DMS153 treated with DMSO at 0.1 percent for 48 hours (cell line): ENCODE results near the gene RAB27B.

ENCODE experiments used
- DNase-seq: peaks from one replicate; lab custom pipeline; 2025; ENCODE audit not compliant: unreplicated experiment; lab: John Stamatoyannopoulos, UW

RAB27B gene

DNA sequence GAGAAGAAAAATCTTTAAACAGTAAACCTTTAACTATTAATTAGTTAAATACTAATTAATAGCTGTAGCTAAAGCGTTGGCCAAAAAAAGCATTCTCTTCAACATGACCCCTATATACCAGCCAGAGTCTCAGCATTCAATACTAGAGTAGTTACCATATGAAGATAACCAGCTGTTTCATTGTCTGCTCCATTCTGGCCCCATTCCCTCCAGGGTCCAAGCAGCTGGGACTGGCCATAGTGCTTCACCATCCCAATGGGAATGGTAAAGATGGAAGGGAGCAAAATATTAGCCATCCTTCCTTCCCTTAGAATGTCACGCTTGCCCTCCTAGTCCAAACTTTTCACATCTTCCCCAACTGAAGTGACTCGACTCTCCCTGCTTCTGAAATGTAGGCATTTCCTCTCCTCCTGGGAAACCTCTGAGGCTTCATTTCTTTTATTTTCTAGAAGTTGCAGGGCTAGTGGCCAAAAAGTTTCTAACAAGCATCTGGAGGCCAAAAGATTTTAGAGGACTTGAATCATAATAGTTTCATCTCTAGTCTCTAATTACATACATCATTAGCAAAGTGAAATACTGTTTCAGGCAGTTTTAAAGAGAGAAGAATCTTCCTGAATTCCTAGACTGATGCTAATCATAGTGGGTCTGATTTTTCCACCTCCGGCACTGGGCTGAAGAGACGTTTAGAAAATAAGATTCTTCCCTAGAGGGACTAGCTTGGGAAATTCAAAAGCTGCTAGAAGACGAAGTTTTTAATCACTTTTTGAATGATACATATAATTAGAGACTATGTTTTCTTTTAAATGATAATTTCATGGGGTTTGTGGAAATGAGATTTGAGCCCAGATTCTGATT is 78.3 kb downstream of the RAB27B start:
- DNase-seq = no peak

DNA sequence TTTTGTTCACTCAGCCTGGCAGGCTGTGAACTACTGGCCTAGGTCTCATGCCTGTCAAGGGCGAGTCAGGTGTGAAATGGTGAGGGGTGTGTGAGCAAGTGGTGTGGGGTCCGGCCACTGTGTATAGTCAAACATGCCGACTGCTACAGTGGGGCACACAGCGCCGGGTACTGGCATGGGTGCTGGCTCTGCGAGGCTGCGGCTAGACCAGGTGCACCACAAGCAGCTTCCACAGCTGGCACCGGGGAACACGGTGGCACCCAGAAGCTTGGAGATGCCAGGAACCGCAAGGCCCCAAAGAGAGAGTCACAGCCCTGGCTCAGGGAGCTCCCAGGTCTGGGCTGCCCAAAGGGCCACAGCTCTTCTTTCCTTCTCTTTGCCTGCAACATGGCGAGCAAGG is 81.3 kb downstream of the RAB27B start:
- no peak for DNase-seq

DNA sequence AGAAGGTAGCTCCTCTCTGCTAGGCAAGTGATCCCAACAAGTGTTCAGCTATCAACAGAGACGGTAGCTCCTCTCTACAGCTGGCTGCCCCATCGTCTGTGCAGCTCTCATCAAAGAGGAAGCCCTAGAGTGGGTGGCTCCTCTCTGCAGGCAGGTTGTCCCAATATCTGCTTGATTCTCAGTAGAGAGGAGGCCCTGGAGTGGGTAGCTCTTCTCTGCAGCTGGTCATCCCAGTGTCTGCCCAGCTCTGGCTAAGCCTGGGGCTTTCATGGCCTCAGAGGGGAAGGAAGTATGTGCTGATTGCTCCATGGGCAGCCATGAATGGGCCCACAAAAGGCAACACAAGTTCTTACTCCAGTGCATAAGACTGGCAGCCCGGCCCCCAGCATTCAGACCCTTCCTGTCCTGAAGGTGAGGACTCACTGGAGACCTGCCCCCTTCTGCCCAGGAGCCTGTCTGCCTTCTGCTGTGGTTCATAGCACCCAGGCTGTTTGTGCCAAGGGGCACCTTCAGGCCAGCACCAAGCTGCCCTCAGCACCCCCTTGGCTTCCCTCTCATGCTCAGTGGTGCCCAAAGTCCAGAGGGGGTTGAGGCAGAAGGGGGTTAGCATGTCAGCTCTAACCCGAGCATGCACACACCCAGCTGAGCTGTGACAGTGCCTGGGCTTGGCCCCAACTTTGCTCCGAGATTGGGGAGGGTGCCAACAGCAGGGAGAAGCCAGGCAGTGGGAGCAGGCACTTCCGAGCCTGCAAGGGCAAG is 82.1 kb downstream of the RAB27B start:
- DNase-seq = no peak

DNA sequence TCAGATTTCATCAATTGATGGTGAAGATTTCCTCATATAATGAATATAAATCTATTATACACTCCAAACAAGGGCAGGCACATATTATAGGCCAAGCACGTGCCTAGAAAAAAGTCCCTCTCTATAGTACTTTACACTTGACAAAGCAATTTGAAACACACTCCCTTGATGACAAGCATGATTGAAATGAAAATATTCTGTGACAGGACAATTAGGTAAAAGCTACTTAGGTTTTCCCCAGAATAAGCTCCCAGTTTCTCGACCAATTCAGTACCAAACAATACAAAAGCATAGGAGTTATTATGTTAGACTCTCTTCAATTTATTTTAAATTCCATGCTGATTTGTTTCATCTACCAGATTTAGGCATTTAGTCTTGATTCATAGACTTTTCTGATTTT is 83.3 kb downstream of the RAB27B start:
- no peak for DNase-seq

DNA sequence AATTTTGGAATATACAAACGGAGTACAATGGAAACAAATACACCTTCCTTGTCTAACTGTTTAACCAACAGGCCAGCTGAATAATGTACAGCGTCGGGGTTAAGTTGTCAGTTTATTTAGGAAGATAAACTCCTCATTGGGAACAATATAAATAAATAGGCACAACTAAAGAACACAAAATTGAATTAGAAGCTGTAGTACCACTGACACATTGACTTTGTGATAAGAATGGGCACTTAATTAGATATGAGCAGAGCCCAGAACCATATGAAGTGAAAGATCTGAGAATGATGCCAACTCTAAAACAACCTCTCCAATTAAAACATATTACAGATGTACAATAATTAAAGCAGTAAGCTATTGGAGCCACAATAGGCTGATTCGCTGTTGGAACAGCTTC is 86.5 kb downstream of the RAB27B start:
- DNase-seq = no peak

DNA sequence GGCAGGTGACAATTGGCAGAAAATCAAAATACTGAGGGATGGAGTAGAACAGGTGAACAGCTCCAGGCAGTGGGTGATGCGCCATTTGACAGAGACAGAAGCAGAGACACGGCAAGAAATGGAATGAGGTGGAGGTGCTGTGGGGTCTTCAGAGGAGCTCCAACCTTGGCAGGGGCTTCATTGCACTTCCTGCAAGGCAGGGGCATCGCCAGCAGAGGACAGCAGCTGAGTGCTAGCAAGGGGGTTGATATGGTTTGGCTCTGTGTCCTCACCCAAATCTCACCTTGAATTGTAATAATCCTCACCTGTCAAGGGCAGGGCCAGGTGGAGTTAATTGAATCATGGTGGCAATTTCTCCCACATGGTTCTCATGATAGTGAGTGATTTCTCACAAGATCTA is 88.2 kb downstream of the RAB27B start:
- DNase-seq = no peak

DNA sequence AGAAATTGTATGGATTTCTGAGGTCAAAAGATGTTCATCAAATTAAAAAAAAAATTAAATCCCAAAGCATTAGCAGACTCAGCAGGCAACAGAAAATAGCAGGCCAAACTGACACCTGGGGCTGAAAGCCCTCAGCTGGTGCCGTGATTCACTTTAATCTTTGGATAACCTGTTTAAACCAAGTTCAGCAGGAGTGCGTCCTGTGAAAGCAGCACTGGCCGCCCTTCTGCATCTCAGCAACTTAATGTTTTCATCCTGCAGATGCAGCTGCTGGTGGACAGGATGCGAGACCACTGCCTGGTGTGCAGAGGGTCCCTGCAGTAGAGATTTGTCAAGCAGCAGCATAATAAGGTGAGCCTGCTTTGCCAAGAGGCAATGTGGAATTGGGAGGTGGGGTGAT is 89.8 kb downstream of the RAB27B start:
- DNase-seq = no peak

DNA sequence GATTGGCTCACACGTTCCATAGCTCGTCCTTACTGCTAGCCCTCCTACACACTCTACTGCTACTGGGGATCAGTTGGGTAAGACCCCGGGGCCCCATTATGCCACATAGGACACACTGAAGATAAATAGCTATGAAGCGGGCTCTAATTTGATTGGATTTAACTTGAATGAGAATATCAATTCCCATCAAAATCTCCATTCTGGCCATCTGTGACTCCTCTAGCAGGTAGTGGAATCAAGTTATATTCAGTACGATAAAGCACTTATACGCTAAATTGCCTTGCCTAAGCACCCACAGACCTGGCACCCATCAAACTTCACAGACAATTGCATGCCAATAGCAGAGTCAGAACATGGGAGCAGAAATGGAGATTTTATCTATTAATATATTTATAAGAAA is 91.1 kb downstream of the RAB27B start:
- no peak for DNase-seq

DNA sequence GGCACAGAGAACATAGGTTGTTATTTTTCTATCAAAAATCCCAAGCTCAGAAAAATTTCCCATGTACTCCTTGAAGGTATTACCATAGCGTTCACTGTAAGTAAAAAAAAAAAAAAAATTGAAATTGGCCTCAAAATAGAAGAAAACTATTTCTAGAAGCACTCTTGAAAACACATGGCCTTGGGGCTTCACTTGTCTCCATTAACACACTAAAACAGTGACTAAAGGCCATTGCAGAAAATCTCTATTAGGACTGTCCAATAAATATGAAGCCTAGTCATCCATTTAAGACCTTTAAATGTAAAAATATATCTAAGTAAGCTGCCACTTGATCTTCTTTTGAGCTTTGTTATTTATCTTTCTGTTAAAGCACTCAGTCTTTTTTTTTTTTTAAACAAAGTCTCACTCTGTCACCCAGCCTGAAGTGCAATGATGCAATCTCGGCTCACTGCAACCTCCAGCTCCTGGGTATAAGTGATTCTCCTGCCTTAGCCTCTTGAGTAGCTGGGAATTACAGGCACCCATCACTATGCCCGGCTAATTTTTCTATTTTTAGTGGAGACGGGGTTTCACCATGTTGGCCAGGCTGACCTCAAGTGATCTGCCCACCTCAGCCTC is 95.2 kb downstream of the RAB27B start:
- no peak for DNase-seq

DNA sequence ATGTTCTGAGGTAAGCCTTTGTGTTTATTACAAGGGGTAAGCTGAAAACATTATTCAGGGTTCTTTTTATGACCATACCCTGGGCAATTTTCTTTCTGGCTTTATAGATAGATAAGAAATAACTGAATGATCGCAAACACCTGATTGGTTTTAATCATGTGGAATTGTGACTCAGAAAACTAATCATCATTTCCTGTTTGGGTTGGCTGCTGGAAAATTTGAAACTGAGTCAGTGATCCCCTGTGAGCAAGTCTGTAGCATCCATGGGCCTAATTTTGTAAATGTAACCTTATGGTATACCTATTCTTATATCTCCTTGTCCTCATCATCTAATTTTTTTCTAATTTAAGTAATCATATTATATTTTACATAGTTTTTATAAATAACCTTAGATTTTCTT is 96.7 kb downstream of the RAB27B start:
- DNase-seq = no peak

DNA sequence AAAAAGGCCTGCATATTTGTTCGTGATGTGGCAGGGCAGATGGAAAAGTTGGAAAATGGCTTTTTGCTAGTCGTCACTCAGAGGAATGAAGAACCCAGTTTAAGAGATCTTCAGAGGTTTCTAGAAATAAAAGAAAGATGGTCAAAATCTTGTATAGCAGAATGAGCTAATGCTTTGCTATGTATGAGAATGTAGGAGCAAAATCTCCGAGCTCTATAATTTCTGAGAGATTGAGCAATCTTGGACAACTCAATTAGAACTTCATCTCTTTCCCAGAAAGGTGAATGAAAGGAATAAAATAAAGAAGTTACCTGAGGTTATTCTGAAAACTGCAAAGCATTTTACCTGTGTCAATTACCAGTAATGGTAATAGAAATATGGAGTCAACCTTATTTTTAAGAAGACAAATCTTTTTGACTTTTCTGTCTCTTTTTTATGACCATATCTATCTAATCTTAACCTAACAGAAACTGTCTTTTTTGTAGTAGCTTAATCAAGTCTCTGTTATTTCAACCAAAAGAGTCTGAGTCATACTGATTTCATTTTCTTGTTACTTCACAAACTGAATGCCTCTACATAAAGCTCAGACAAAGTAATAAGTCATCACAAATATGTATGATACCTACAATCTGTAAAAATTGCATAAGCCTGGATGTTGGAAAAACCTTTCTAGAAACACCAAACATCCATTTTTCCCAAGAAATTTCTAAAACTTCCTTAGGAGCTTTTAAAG is 98.5 kb downstream of the RAB27B start:
- DNase-seq = no peak

DNA sequence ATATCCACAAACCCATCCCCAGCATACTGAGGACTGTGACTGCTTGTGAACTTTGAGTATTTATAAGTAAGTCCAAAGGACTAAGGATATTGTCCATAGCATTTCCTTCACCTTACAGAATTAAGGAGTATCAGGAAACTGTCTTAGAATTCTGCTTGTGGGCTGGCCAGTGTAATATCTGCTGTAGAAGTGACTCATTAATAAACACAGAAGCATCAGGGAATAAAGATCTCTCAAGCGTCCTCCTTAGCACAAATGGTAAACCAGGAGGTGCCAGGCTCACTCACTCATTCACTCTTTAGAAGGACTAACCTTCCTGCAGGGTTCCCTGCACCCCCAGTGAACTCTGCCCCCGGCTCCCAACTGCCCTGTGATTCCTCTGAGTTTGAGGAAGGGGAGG is 100.0 kb downstream of the RAB27B start:
- no peak for DNase-seq

DNA sequence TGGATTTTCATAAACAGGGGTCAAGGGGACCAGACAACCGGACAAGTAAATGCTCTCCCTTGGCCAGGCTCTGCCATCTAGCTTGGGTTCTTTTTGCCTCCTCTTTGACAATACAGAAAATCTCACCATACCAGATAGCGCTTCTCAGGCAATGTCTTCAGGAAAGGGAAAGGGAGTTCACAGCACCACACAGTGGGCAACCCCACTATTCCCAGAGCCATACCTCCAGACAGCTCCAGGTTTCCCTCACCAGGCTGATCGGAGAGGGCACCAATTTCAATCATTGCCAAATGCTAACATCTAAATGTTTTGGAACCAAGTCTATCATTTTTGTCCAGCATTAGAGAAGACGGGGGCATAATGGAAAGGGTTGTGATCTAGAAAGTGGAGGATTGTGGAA is 102.9 kb downstream of the RAB27B start:
- DNase-seq = no peak

DNA sequence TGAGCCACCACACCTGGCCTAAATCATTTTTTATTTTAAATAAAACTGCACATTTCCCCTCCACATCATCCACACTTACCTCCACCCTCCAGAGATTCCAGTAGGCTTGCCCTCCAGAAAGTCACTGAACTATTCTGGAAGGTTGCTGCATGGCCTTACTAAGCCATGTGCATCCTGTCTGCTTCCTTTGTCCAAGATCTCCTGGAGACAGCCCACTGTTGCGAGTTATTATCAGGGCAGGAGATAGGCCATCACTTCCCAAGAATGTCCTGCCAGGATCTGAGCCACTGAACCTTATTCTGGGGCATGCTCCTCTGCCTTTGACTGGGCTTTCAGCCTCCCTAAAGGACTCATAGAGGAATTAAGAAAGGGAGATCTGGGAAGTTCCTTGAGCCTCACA is 104.2 kb downstream of the RAB27B start:
- DNase-seq = no peak

DNA sequence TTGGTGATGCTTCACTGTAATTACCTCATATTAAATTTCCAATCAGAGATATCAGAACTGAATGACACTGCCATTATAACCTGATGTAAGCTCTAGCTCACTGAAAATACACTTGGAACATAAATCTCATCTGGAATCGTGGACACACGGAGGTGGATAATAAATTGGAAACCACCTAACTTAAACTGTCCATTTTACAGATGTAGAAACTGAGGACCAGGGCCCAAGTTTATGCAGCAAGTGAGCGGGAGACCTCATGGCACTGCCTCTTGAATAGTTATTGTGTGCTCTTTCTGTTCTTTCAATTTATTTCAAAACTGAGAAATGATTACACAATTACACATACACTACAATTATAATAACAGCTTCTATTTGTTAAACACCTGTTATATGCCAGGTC is 110.2 kb downstream of the RAB27B start:
- DNase-seq = no peak

DNA sequence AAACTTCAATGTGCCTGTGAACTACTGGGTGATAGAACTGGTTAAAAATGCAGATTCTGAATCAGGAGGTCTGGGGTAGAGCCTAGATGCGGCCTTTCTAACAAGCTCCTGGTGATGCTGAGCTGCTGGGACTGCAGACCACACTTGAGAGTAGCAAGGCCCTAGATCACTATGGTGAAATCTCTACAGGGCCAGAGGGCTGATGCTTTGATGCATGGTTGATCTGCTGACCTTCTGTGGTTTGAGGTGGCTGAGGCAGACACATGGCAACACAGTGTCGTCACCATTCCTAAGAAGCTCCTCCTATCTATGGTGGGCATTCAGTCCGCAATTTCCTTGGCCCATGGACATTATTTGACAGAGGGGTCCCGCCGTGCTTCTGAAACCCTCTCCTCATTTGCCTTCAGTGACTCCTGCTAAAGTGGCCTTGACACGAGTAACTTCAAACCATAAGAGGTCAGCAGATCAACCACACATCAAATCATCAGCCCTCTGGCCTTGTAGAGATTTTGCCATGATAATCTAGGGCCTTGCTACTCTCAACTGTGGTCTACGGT is 111.2 kb downstream of the RAB27B start:
- no peak for DNase-seq

DNA sequence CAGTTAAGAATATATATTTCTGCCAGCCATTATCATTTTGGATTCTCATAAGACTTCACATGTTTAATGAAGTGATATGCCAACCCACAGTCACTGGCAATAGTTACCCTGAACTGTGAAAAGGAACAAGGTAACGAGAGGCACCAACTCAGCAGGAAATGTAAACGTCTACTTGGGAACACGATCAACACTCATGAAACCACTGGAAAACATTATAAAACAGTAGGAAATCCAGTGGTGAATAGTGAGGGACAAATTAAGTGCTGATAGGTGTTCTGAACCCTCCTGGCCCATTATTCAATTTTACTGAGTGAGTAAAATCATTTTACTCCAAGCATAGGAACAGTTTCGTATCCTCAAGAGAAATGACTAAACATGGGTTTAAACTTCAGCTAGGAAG is 113.9 kb downstream of the RAB27B start:
- DNase-seq = no peak

DNA sequence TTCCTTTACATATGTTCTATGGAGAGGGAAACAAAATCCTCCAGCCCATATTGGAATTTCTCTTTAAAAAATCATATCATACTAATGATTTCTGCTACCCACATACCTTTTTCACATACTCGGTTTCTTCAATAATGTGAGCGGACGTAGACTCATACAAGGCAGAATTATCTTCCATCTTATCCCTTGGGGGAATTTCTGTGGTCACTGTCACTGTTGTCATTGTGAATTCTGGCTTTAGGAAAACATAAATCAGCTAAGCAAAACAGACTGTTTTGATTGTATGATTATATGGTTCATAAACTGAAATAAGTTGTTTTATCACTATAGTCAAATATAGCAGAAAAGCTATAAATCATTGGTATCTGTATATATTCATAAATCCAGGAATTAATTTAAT is 114.3 kb downstream of the RAB27B start:
- DNase-seq = no peak
